ENCODE results near the gene NAV2. TPM values are rescaled to one million over a fixed set of nuclear protein-coding genes. Genes with fewer than 3 reads are reported as not detected.

Gene NAV2
- total RNA-seq, 1 experiment from 2014 or later: 2.1 TPM

DNA sequence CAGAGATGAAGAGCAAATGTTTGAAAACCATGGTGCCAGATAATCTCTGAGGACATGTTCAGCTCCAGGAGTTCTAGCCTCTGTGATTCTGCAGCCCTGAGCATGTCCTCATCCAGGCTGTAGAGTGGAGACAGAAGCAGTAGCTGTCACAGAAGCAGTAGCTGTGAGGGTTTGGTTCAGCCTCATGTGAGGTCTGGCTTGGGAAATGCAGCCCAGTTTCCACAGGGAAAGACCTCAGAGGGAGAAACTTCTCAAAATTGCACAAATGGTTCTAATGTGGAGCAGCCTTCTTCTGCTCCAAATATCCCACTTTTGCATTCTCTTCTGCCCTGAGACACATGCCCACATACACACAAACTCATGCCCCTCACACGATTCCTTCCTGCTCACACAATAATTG, 399.2 kb downstream of the NAV2 start:
- ChIA-PET POLR2A (no interaction called here), CTCF (interaction anchor here (1.1 to 1.8 kb wide), 5 partner anchors 13 to 1041 kb away, joined by 3 to 17 read pairs (median 4); no protein-coding TSS in a partner anchor), RAD21 (ENCODE audit: low non-redundant PET in 1 of 2, low total read pairs in 2 of 2, uncharacterized antibody in 2 of 2, unreplicated experiment in 2 of 2) (interaction anchor here (1.1 to 1.4 kb wide), 2 partner anchors 16 to 160 kb away, joined by 3 to 4 read pairs; no protein-coding TSS in a partner anchor)
- Histone ChIP-seq H3K27ac (ENCODE audit: low read depth, low read length) (peak overlapping the region; percentile 39), H2AFZ (ENCODE audit: low read depth, low read length, poor library complexity, severe bottlenecking) (peak overlapping the region; percentile 11), H3K9ac (ENCODE audit: low read length) (peak overlapping the region; percentile 46), H3K9me2 (ENCODE audit: insufficient read depth) (no peaks in the 10 kb centered on the region), H3K27me3 (ENCODE audit: insufficient read depth, low read length) (no peaks in the 10 kb centered on the region), H3K4me1 (ENCODE audit: control insufficient read depth in 1 of 2, insufficient read depth in 2 of 2, low read length in 2 of 2) (peaks cover 14 to 27% of the 10 kb centered on the region in 2 experiments), H4K20me1 (ENCODE audit: insufficient read depth) (no peaks in the 10 kb centered on the region), H3K4me2 (ENCODE audit: low read length) (peak overlapping the region; percentile 73), H3K4me3 (replicated peaks in 1 of 2; ENCODE audit: low read depth in 1 of 2, low read length in 2 of 2) (peak overlapping the region in 1 of 2 experiments; percentile 47; a peak in 3 of 4 replicates), H3K9me3 (ENCODE audit: control insufficient read depth in 1 of 2, insufficient read depth in 1 of 2, low read depth in 1 of 2, low read length in 2 of 2) (no peaks in the 10 kb centered on the region), H3K36me3 (ENCODE audit: control insufficient read depth in 1 of 2, insufficient read depth in 2 of 2, low read length in 2 of 2) (no peaks in the 10 kb centered on the region), H3K79me2 (ENCODE audit: insufficient read depth, low read length) (no peaks in the 10 kb centered on the region)
- ATAC-seq (no peak), DNase-seq (ENCODE audit: low read depth, low spot score) (no peak)
- no TSS peak for BruUV-seq (replicated peaks)
- intact Hi-C loops (cut with micrococcal nuclease): loop anchor here (1.0 to 10.0 kb wide), 3 partner anchors 161 to 1037 kb away; no protein-coding TSS in a partner anchor
- TF ChIP-seq CEBPB (IDR thresholded peaks at IDR 0.05; ENCODE audit: low read depth) (no peak), FOSL1 (IDR thresholded peaks at IDR 0.05; ENCODE audit: low read depth) (no peak), EZH2phosphoT487 (IDR thresholded peaks at IDR 0.05; ENCODE audit: borderline replicate concordance) (no peak), YY1 (IDR thresholded peaks at IDR 0.05; ENCODE audit: extremely low read depth, insufficient replicate concordance, low read depth, low read length) (no peak)

DNA sequence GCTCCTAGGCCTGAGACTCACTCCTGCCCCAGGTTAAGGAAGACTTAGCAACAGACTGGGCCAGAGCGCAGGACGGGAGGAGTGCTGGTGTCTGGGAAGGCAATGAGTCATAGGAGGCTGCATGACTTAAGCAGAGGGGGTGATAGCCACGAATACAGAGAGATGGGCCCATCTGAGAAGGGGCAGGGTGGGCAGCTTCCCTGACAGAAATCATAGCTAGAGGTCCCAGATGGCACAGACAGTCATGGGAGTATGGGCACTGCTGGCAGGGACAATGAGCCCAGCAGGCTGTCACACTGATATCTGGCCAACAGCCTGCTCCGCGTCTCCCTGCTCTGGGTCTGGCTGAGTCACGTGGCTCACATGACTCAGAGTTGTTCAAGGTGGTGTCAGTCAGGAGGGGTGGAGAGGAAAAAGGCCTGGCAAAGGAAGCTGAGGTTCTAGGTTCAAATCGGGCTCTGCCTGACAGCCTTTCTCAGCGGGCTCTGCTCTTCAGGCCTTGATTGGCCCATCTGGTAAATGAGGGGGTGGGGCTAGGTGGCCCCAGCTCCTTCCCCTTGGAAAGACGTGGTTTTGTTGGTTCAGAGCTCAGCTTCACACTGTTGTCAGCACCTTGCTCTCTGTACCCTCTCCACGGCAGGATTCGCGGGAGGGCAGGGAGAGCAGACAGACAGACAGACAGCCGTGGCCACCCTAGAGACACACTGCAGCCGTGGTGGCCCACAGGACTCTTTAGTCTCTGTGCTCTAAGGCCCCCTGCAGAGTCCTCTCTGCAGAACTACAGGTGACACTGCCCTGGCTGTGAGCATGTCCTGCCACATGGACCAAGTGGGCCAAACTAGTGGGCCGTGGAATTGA, 399.9 kb downstream of the NAV2 start:
- no TSS peak for BruUV-seq (replicated peaks)
- H3K4me2 ChIP-seq (ENCODE audit: low read length): peak overlapping the region; percentile 73
- peak overlapping the region; percentile 16 to 47 for H3K4me3 ChIP-seq (replicated peaks in 1 of 2; ENCODE audit: low read depth in 1 of 2, low read length in 2 of 2)
- H3K9me3 ChIP-seq (ENCODE audit: control insufficient read depth in 1 of 2, insufficient read depth in 1 of 2, low read depth in 1 of 2, low read length in 2 of 2): no peaks in the 10 kb centered on the region
- DNase-seq (ENCODE audit: low read depth, low spot score): peak; percentile 82
- H4K20me1 ChIP-seq (ENCODE audit: insufficient read depth): no peaks in the 10 kb centered on the region
- peak; percentile 87 for ATAC-seq
- intact Hi-C loops (cut with micrococcal nuclease): loop anchor here (1.0 to 10.0 kb wide), 3 partner anchors 161 to 1038 kb away; no protein-coding TSS in a partner anchor
- H3K79me2 ChIP-seq (ENCODE audit: insufficient read depth, low read length): no peaks in the 10 kb centered on the region
- ChIA-PET RAD21 (ENCODE audit: low non-redundant PET in 1 of 2, low total read pairs in 2 of 2, uncharacterized antibody in 2 of 2, unreplicated experiment in 2 of 2) (interaction anchor here (1.1 to 1.4 kb wide), 2 partner anchors 16 to 160 kb away, joined by 3 to 4 read pairs; no protein-coding TSS in a partner anchor), POLR2A (no interaction called here), CTCF (interaction anchor here (0.7 to 1.8 kb wide), 8 partner anchors 11 to 1042 kb away, joined by 3 to 17 read pairs (median 4); no protein-coding TSS in a partner anchor)
- peaks cover 14 to 27% of the 10 kb centered on the region in 2 experiments for H3K4me1 ChIP-seq (ENCODE audit: control insufficient read depth in 1 of 2, insufficient read depth in 2 of 2, low read length in 2 of 2)
- H3K36me3 ChIP-seq (ENCODE audit: control insufficient read depth in 1 of 2, insufficient read depth in 2 of 2, low read length in 2 of 2): no peaks in the 10 kb centered on the region
- H3K27me3 ChIP-seq (ENCODE audit: insufficient read depth, low read length): no peaks in the 10 kb centered on the region
- H3K9ac ChIP-seq (ENCODE audit: low read length): peak overlapping the region; percentile 46
- H3K9me2 ChIP-seq (ENCODE audit: insufficient read depth): no peaks in the 10 kb centered on the region
- peak overlapping the region; percentile 11 for H2AFZ ChIP-seq (ENCODE audit: low read depth, low read length, poor library complexity, severe bottlenecking)
- peak overlapping the region; percentile 39 for H3K27ac ChIP-seq (ENCODE audit: low read depth, low read length)
- TF ChIP-seq EZH2phosphoT487 (IDR thresholded peaks at IDR 0.05; ENCODE audit: borderline replicate concordance): no peak
- TF ChIP-seq SRF (IDR thresholded peaks at IDR 0.05; ENCODE audit: low read depth): no peak
- no peak for TF ChIP-seq CEBPB (IDR thresholded peaks at IDR 0.05; ENCODE audit: low read depth)
- TF ChIP-seq, protein P1, sequence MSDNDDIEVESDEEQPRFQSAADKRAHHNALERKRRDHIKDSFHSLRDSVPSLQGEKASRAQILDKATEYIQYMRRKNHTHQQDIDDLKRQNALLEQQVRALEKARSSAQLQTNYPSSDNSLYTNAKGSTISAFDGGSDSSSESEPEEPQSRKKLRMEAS (IDR thresholded peaks at IDR 0.05): peak; percentile 77
- TF ChIP-seq EZH2 (IDR thresholded peaks at IDR 0.05): no peak
- TF ChIP-seq SP1 (IDR thresholded peaks at IDR 0.05; ENCODE audit: low read depth): peak; percentile 60
- no peak for TF ChIP-seq ZNF274 (IDR thresholded peaks at IDR 0.05; ENCODE audit: low read depth, low read length)
- no peak for TF ChIP-seq YY1 (IDR thresholded peaks at IDR 0.05; ENCODE audit: extremely low read depth, insufficient replicate concordance, low read depth, low read length)
- peak; percentile 86 for TF ChIP-seq FOSL1 (IDR thresholded peaks at IDR 0.05; ENCODE audit: low read depth)
- TF ChIP-seq, protein P2, sequence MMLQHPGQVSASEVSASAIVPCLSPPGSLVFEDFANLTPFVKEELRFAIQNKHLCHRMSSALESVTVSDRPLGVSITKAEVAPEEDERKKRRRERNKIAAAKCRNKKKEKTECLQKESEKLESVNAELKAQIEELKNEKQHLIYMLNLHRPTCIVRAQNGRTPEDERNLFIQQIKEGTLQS (IDR thresholded peaks at IDR 0.05): no peak
- TF ChIP-seq, protein P3, sequence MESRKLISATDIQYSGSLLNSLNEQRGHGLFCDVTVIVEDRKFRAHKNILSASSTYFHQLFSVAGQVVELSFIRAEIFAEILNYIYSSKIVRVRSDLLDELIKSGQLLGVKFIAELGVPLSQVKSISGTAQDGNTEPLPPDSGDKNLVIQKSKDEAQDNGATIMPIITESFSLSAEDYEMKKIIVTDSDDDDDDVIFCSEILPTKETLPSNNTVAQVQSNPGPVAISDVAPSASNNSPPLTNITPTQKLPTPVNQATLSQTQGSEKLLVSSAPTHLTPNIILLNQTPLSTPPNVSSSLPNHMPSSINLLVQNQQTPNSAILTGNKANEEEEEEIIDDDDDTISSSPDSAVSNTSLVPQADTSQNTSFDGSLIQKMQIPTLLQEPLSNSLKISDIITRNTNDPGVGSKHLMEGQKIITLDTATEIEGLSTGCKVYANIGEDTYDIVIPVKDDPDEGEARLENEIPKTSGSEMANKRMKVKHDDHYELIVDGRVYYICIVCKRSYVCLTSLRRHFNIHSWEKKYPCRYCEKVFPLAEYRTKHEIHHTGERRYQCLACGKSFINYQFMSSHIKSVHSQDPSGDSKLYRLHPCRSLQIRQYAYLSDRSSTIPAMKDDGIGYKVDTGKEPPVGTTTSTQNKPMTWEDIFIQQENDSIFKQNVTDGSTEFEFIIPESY (IDR thresholded peaks at IDR 0.05; ENCODE audit: extremely low read depth, insufficient replicate concordance, low read length): no peak
- peak; percentile 82 for TF ChIP-seq JUND (IDR thresholded peaks at IDR 0.05)
- no peak for TF ChIP-seq SIN3A (IDR thresholded peaks at IDR 0.05; ENCODE audit: low read depth)

Data from HCT116 (cell line).